Naive B cell (primary cell): ENCODE results near the gene RETREG3. TPM values are rescaled to one million over a fixed set of nuclear protein-coding genes. Genes with fewer than 3 reads are reported as not detected.
A peak's percentile ranks its signal among the peaks of the same experiment; 100 is the strongest.

Experiments used
- ATAC-seq, 2 donors: fragments of 150-1000 bp; cut with Tn5 transposase; 2 replicates each; pipeline ENCODE4 v1.10.0; 2021; ENCODE audit warnings: low read depth in 2 of 2, mild to moderate bottlenecking in 2 of 2, moderate library complexity in 2 of 2
- DNase-seq: peaks from one replicate; pipeline ENCODE4 v3.0.0; 2022
- H3K27ac Mint-ChIP-seq, 6 donors: one replicate each; pipeline ENCODE4 v1.8.0; 2020 to 2022; ENCODE audit warnings: mild to moderate bottlenecking in 6 of 6, mixed read lengths in 6 of 6, moderate library complexity in 5 of 6, inconsistent platforms in 2 of 6
- H3K27me3 Mint-ChIP-seq, 3 donors: one replicate each; pipeline ENCODE4 v1.8.0; 2021 to 2022; ENCODE audit warnings: mixed read lengths in 3 of 3, mild to moderate bottlenecking in 1 of 3
- H3K36me3 Mint-ChIP-seq, 2 donors: one replicate each; pipeline ENCODE4 v1.8.0; 2020 to 2022; ENCODE audit warnings: mixed read lengths in 2 of 2, inconsistent platforms in 1 of 2, mild to moderate bottlenecking in 1 of 2
- H3K4me1 Mint-ChIP-seq, 3 donors: one replicate each; pipeline ENCODE4 v1.8.0; 2020 to 2022; ENCODE audit warnings: mixed read lengths in 3 of 3, inconsistent platforms in 1 of 3, mild to moderate bottlenecking in 1 of 3, moderate library complexity in 1 of 3
- H3K4me3 Mint-ChIP-seq, 8 donors: one replicate each; pipeline ENCODE4 v1.8.0; 2020 to 2022; ENCODE audit warnings: mild to moderate bottlenecking in 8 of 8, mixed read lengths in 8 of 8, moderate library complexity in 8 of 8, inconsistent platforms in 2 of 8
- H3K9me3 Mint-ChIP-seq, 7 donors: one replicate each; pipeline ENCODE4 v1.8.0; 2020 to 2022; ENCODE audit warnings: mixed read lengths in 7 of 7, mild to moderate bottlenecking in 5 of 7, inconsistent platforms in 2 of 7, moderate library complexity in 1 of 7
- polyA plus RNA-seq, 6 donors: library from polyadenylated mRNA; unstranded; fragments of 300-500 nt; fragmentation: Illumina TruSeq; gene quantifications; one replicate each; pipeline ENCODE4 v1.2.3, GENCODE V29; 2021; ENCODE audit warnings: low read depth in 6 of 6

The RETREG3 gene
- polyA plus RNA-seq, 6 donors from 2014 or later = 132 to 161 (median 140) TPM

GRCh38 chr17:42577140-42577531 lies 32.0 kb downstream of the RETREG3 start:
- Mint-ChIP-seq H3K4me3 (peak overlapping the region; percentile 84 to 99 (median 97)), H3K27ac (peak overlapping the region in 2 of 6 donors; percentile 92 to 96), H3K36me3 (peaks cover 7 to 12% of the 10 kb centered on the region in 2 donors), H3K27me3 (no peaks in the 10 kb centered on the region), H3K9me3 (no peaks in the 10 kb centered on the region), H3K4me1 (peaks cover 34 to 47% (median 39%) of the 10 kb centered on the region in 3 donors)
- DNase-seq (no peak), ATAC-seq (no peak)

GRCh38 chr17:42574463-42574862 lies 34.7 kb downstream of the RETREG3 start:
- peaks cover 7 to 12% of the 10 kb centered on the region in 2 donors for H3K36me3 Mint-ChIP-seq
- no peak for ATAC-seq
- H3K4me3 Mint-ChIP-seq = peak overlapping the region in 1 of 8 donors; percentile 15
- H3K4me1 Mint-ChIP-seq = peaks cover 31 to 41% (median 34%) of the 10 kb centered on the region in 3 donors
- no peaks in the 10 kb centered on the region for H3K9me3 Mint-ChIP-seq
- no peaks in the 10 kb centered on the region for H3K27me3 Mint-ChIP-seq
- no peak overlapping the region for H3K27ac Mint-ChIP-seq
- DNase-seq = no peak

- Mint-ChIP-seq H3K4me1 (peaks cover 26 to 37% (median 29%) of the 10 kb centered on the region in 3 donors), H3K36me3 (peaks cover 7 to 12% of the 10 kb centered on the region in 2 donors)
Observed at GRCh38 chr17:42573095-42573494, 36.1 kb downstream of the RETREG3 start.

GRCh38 chr17:42571435-42572225 lies 37.5 kb downstream of the RETREG3 start:
- H3K36me3 Mint-ChIP-seq = peaks cover 7 to 12% of the 10 kb centered on the region in 2 donors

More at GRCh38 chr17:42573095-42573494, 36.1 kb downstream of the RETREG3 start:
- no peak for DNase-seq
- H3K27ac Mint-ChIP-seq = peak overlapping the region in 1 of 6 donors; percentile 65
- no peaks in the 10 kb centered on the region for H3K27me3 Mint-ChIP-seq
- ATAC-seq = no peak
- no peak overlapping the region for H3K4me3 Mint-ChIP-seq
- H3K9me3 Mint-ChIP-seq = no peaks in the 10 kb centered on the region

GRCh38 chr17:42568341-42569111 lies 40.6 kb downstream of the RETREG3 start:
- no peaks in the 10 kb centered on the region for H3K9me3 Mint-ChIP-seq
- ATAC-seq (no peak), DNase-seq (no peak)
- peak overlapping the region in 4 of 6 donors; percentile 7 to 83 (median 38) for H3K27ac Mint-ChIP-seq
- H3K4me3 Mint-ChIP-seq = peak overlapping the region; percentile 24 to 96 (median 58)
- peaks cover 22 to 46% (median 24%) of the 10 kb centered on the region in 3 donors for H3K4me1 Mint-ChIP-seq
- peaks cover 3 to 10% of the 10 kb centered on the region in 2 donors for H3K36me3 Mint-ChIP-seq
- no peaks in the 10 kb centered on the region for H3K27me3 Mint-ChIP-seq

More at GRCh38 chr17:42571435-42572225, 37.5 kb downstream of the RETREG3 start:
- peaks cover 18 to 34% (median 28%) of the 10 kb centered on the region in 3 donors for H3K4me1 Mint-ChIP-seq
- peak overlapping the region in 2 of 8 donors; percentile 9 to 41 for H3K4me3 Mint-ChIP-seq
- H3K9me3 Mint-ChIP-seq = no peaks in the 10 kb centered on the region
- no peak overlapping the region for H3K27ac Mint-ChIP-seq
- no peaks in the 10 kb centered on the region for H3K27me3 Mint-ChIP-seq
- DNase-seq (no peak), ATAC-seq (no peak)

DNA sequence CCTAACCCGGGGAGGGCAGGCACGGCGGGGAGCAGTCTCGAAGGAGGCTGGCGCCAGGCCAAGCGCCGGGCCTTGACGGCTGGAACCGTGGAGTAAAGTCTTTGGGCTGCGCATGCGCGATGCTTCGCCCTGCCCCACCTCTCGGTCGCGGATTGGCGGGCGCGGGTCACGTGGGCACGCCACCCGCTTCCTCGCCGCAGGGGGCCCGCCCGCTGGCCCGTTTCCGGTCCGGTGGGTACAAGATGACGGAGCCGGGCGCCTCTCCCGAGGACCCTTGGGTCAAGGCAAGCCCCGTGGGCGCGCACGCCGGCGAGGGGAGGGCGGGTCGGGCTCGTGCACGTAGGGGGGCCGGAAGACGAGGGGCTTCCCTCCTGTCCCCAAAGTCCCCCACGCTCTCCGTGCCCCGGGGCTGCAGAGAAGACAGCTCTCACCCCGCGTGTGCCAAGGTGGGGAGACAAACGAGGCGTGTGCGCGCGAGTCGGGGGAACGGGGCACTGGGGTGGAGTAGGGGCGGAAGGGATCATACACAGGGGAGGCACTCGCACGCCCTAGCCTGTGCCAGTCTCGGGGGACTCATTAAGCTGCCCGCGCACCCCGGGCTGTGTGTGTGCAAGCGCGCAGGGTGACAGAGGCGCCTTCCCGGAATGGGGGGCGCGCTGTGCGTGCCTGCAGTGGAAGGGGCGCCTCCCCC lies 42.1 kb downstream of the RETREG3 start, which contains the start of gene MLX:
Gene MLX, plus strand, starts transcription at position 218 of the 691 bp plus-strand sequence. Its CDS starts 25 bp downstream, at position 243.
- Mint-ChIP-seq H3K27ac (peak within 1 kb of the TSS; percentile 83 to 98 (median 90)), H3K27me3 (no peaks in the 10 kb centered on the region), H3K9me3 (no peaks in the 10 kb centered on the region), H3K36me3 (no peaks in the 10 kb centered on the region), H3K4me3 (peak within 1 kb of the TSS; percentile 89 to 98 (median 94)), H3K4me1 (peaks cover 25 to 55% (median 36%) of the 10 kb centered on the region in 3 donors)
- DNase-seq (peak; percentile 86), ATAC-seq (peak; percentile 75 to 81)

GRCh38 chr17:42566215-42566882 lies 42.8 kb downstream of the RETREG3 start:
- Mint-ChIP-seq H3K4me3 (peak overlapping the region; percentile 89 to 98 (median 94)), H3K27ac (peak overlapping the region; percentile 56 to 94 (median 83)), H3K4me1 (peaks cover 29 to 62% (median 43%) of the 10 kb centered on the region in 3 donors), H3K9me3 (no peaks in the 10 kb centered on the region), H3K27me3 (no peaks in the 10 kb centered on the region), H3K36me3 (no peaks in the 10 kb centered on the region)
- DNase-seq (no peak), ATAC-seq (no peak)

GRCh38 chr17:42565523-42566214 lies 43.5 kb downstream of the RETREG3 start:
- H3K36me3 Mint-ChIP-seq = no peaks in the 10 kb centered on the region
- no peak for ATAC-seq
- no peaks in the 10 kb centered on the region for H3K9me3 Mint-ChIP-seq
- peak overlapping the region in 7 of 8 donors; percentile 24 to 96 (median 93) for H3K4me3 Mint-ChIP-seq
- peak overlapping the region in 5 of 6 donors; percentile 32 to 86 (median 72) for H3K27ac Mint-ChIP-seq
- DNase-seq = no peak
- H3K4me1 Mint-ChIP-seq = peaks cover 29 to 67% (median 43%) of the 10 kb centered on the region in 3 donors
- H3K27me3 Mint-ChIP-seq = no peaks in the 10 kb centered on the region

- no peak for ATAC-seq
- Mint-ChIP-seq H3K4me3 (peak overlapping the region in 5 of 8 donors; percentile 24 to 92 (median 89)), H3K9me3 (no peaks in the 10 kb centered on the region), H3K4me1 (peaks cover 29 to 71% (median 43%) of the 10 kb centered on the region in 3 donors), H3K36me3 (no peaks in the 10 kb centered on the region), H3K27me3 (no peaks in the 10 kb centered on the region), H3K27ac (peak overlapping the region in 2 of 6 donors; percentile 81 to 94)
- no peak for DNase-seq
Observed at GRCh38 chr17:42564815-42565522, 44.2 kb downstream of the RETREG3 start.

- Mint-ChIP-seq H3K4me3 (peak overlapping the region; percentile 70 to 97 (median 92)), H3K36me3 (no peaks in the 10 kb centered on the region), H3K9me3 (no peaks in the 10 kb centered on the region), H3K4me1 (peaks cover 29 to 70% (median 43%) of the 10 kb centered on the region in 3 donors), H3K27ac (peak overlapping the region in 3 of 6 donors; percentile 65 to 94 (median 66)), H3K27me3 (no peaks in the 10 kb centered on the region)
- ATAC-seq (no peak), DNase-seq (no peak)
Observed at GRCh38 chr17:42563950-42564349, 45.2 kb downstream of the RETREG3 start.

DNA sequence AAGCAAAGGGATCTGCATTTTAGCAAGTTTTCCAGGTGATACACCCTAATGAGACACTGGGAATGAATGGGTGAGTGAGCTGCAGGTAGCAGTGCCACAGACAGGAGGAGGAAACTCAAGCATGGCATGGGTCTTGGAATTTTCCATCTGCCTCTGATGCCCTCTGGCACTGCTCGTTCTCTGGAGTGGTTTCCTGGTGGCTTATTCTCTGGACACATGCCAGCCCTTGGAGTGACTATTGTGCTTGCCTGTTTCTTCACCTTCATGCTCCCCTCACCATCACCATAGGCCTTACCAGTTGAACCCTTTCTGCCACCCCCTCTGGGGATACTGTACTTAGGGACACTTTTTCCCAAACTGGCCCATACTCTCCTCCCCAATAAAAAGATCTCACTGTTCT lies 45.6 kb downstream of the RETREG3 start:
- DNase-seq (no peak), ATAC-seq (no peak)
- Mint-ChIP-seq H3K27ac (peak overlapping the region in 5 of 6 donors; percentile 36 to 94 (median 65)), H3K4me3 (peak overlapping the region; percentile 70 to 97 (median 92)), H3K9me3 (no peaks in the 10 kb centered on the region), H3K4me1 (peaks cover 27 to 66% (median 43%) of the 10 kb centered on the region in 3 donors), H3K36me3 (no peaks in the 10 kb centered on the region), H3K27me3 (no peaks in the 10 kb centered on the region)
